NCI-H187 treated with DMSO at 0.1 percent for 48 hours (cell line): ENCODE measurements around the gene PDILT.
"Not testable (repeated sequence)": the region's sequence is repeated elsewhere in the genome, so short reads cannot be mapped to it uniquely, and the experiment has no call there.

ENCODE experiments used
- DNase-seq: peaks from one replicate; lab custom pipeline; 2025; lab: John Stamatoyannopoulos, UW

Gene PDILT

DNA sequence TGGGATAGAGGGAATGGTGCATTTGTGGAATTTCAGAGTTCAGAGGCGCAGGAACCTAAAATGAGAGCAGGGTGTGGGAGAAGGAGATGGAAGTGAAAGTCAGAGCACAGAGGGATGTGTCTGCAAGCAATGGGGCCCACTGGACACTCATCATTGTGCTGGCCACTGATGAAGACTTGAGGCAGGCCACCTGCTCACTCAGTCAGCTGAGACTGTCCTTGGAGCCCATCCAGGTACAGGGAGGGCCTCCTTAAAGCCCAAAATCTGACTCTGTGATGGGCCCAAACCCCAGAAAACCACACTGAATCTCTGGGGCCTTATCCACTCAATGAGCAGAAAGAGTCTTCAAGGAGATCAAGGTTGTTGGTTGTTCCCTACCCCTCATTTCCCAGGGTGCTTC, 82.9 kb downstream of the PDILT start:
- no peak for DNase-seq

DNA sequence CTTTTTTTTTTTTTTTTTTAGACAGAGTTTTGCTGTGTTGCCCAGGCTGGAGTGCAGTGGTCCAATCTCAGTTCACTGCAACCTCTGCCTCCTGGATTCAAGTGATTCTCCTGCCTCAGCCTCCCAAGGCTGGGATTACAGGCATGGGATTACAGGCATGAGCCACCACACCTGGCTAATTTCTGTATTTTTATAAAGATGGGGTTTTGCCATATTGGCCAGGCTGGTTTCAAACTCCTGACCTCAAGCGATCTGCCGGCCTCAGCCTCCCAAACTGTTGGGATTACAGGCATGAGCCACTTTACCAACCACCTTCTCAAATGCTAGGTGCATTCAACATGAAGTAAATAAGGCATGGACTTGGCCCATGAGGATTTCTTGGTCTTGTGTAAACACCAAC, 83.5 kb downstream of the PDILT start:
- DNase-seq: not testable (repeated sequence)

DNA sequence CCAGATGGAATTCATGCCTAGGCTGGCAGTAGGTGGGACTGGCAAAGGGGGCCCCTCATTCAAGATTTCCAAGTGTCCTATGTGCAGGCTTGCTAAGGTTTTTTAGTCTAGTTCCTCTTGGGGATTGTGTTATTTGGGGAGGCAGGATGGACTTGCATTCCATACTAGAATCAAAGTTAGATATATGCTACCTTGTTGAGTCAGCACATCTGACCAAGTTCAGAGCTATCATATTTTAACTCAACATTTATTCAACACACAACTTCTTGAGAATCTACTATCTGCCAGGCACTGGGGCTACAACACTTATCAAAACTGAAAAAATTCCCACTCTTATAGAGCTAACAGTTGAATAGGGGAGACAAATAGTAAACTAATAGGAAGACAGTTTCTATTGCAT, 83.9 kb downstream of the PDILT start:
- DNase-seq: no peak

DNA sequence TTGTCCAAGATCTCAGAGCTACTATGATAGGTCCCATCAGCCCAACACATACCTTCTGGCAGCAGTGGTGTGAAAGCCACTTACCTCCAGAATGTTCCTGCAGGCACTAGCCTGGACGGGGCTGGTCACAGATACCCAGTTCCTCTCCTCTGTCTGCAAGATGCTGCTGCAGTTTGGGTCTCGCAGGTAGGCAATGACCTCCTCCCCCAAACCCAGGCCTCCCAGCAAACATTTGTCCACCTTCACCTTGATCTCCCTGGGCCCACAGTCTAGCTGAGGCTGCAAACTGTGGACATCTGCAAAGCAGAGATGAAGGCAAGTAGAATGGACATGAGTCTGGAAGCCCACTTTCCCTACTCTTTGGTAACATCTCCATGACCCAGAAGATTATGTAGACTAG, 84.4 kb downstream of the PDILT start:
- DNase-seq: no peak

DNA sequence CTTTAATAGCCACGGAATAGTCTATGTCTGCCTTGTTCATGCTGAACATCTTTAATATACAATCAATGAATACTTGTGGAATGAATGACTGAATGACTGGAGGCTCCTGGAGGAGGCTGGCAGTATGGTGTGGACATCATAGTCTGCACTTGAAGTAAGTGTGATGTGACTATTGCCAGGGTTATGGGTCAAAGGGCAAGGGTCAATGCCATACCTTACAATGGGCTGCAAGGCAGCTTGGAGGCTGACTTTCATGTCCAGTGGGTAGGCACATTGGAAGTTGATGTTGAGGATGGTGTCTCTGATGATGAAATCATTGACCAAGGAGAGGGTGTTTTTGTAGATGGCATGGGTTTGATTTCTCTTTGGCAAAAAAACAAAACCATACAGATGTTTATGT, 85.1 kb downstream of the PDILT start:
- DNase-seq: no peak

DNA sequence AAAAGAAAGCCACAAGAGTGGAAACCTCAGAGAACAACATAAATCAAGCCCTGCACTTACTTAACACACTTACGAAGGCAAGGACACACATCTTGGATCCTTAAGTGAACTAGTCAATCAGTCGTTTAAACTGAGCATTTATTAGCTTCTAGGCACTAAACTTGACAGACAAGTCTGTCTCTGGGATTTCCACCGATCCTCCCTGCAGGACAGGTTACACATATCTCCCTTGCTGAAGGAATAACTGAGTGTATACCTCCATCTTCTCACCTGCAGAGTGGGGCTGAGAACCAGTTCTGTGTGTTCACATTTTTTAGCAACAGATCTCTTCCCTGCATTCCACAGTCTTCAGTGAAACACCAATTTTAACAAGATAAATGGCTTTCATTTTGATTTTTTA, 86.1 kb downstream of the PDILT start:
- DNase-seq: no peak

DNA sequence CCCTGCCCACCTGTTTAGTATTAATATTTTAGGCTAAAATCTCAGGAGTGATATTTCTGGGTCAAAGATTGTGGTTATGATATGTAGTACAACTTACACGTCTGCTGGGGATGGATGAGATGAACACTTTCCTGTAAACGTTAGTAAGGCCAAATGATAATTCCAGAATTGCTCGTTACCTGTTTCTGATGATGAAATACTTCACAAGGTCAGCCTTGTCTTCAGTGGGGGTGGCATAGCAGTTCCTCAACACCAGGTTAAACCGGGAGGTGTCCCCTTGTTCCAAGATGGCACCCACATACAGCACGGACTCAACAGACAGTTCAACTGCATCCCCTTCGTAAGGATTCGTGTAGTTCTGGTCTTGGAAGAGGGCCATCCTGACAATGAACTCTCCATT, 86.5 kb downstream of the PDILT start:
- DNase-seq: no peak

DNA sequence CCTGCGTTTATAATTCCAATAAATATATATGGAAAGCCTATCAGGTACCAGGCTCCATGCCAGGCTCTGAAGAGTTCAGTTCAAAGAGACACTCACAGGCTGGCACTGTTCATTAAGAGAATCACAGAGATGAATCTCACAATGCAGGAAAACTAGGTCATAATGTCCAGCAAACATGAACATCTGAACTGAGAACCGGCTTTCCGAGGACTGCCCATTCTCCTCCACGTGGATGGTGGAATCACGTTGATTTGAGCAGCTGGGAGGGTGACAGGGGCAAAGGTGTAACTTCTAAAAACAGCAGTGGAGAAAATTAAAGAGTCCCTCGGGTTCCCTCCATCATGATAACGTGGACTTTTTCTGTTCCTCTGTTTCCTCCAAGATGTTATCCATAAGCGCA, 87.4 kb downstream of the PDILT start:
- DNase-seq: no peak

DNA sequence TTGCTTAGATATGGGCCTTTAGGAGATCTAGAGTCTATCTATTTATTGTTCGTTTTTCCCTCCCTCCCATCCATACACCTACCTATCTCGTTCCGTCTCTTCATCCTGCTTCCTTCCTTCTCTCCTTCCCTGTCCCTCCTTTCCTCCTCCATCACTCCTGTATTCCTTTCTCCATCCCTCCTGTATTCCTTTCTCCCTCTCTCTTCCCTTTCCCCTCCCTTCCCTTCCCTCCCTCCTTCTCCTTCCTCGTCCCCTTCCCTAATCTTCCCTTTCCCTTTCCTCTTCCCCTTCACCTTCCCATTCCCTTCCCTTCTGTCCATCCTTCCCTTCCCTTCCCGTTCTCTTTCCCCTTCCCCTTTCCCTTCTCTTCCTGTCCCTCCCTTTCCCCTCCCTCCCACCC, 87.8 kb downstream of the PDILT start:
- no peak for DNase-seq

DNA sequence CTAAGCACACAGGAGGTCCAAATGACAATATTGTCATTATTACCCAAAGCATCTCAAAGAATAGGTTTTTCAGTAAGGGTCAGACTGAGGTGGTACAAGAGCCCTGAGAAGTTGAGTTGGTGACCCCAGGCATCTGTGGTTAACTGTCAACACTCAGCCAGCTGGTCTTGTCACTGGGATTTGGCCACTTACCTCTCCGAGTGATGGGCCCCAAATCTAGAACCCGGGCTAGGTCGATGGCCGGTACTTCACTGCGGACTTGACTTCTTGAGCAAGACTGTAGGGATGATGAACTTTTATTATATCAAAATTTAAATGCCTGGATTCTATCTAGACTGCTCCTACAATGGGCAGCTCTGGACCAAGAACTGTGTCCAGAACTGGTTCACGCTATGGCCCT, 88.8 kb downstream of the PDILT start:
- DNase-seq: no peak

DNA sequence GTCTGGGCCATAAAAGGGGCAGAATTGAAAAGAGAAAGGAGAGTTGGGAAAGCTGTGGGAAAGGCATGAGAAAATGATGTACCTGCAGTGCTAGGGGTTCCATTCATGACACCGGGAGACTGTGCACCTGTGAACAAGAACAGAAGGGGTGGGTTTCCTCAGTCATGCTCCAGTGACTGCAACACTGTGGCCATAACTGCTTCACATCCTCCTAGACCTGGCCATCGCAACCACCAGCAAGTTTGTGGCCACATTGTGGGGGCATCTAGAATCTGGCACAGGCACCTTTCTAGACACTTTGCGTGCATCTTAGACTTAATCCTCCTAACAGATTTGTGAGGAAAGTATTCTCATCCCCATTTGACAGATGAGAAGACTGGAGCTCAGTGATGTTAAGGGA, 90.0 kb downstream of the PDILT start:
- no peak for DNase-seq

DNA sequence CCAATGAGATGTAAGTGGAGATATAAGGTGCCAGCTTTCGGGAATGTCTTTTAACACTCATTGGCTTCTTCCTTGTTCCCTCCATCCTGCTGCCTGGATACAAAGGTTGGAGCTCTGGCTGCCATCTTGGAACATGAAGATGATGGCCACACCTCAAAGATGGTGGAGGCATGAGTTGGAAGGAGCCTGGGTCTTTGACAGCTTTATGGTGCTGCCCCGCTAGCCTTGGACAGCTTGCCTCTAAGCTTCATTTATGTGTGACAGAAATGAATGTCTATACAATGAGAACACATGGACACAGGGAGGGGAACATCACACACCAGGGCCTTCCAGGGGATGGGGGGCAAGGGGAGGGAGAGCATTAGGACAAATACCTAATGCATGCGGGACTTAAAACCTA, 90.8 kb downstream of the PDILT start:
- DNase-seq: no peak

DNA sequence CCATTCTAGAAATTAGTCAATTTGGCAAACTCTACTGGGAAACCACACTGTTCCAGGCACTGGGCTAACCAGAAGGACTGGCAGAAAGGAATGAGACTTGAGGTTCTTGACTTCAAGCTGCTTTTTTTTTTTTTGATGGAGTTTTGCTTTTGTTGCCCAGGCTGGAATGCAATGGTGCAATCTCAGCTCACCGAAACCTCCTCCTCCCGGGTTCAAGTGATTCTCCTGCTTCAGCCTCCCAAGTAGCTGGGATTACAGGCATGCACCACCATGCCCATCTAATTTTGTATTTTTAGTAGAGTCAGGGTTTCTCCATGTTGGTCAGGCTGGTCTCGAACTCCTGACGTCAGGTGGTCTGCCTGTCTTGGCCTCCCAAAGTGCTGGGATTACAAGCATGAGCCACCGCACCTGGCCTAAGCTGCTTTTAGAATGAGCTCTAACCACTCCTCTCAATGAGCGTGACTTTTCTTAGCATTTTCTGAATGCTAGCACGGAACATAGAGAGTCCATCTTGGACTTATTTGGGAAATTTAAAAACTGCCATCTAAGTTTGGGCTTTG, 91.9 kb downstream of the PDILT start:
- not testable (repeated sequence) for DNase-seq

DNA sequence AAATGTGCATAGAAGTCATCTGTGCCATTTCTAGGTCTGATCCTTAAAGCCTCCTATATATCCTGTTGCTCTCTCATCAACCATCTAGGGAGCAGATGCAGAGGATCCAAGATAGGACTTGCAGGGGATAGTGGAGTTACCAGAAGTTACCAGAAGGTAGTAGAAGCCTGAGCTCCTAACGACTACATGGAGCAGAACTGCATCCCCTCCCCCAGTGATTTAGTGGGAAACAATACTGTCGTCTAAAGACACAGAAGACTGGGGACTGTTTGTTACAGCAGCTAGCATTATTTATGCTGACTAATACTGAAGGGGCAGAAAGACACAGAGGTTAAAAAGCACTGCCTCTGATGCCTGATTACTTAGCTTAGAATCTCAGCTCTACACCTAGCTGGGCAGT, 93.0 kb downstream of the PDILT start:
- no peak for DNase-seq

DNA sequence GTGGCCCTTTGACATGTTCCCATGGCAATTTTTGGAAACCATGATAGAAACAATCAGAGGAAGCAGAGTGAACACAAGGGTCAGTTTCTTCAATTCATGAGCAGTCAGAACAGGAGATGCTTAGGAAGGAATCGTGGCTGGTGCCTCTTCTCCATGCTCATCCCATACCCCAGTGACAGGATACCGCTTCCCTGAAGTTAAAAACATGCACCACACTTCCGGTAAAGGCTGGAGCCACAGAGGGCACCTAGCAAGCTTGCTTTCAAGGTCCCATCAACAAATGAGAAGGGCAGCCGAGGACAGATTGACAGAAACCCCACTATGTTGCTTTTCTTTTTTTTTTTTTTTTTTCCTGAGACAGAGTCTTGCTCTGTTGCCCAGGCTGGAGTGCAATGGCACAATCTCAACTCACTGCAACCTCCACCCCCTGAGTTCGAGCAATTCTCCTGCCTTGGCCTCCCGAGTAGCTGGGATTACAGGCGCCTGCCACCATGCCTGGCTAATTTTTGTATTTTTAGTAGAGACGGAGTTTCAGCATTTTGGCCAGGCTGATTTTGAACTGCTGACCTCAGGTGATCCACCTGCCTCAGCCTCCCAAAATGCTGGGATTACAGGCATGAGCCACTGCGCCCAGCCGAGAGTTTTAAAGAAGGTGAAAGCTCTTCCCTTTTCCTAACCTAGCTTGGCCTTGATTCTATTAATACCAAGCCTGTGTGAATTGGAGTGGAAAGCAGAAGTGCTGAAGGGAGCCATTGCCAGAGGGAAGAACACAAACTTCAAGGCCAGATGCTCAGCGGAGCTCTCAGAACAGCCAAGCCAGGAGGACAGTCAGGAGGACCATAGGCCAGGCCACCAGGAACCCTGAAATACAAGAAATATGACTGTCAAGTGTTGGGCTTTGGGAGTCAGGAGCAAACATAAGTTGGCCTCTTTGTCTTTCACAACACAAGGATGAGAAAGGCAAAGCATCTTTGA, 93.8 kb downstream of the PDILT start:
- no peak for DNase-seq

DNA sequence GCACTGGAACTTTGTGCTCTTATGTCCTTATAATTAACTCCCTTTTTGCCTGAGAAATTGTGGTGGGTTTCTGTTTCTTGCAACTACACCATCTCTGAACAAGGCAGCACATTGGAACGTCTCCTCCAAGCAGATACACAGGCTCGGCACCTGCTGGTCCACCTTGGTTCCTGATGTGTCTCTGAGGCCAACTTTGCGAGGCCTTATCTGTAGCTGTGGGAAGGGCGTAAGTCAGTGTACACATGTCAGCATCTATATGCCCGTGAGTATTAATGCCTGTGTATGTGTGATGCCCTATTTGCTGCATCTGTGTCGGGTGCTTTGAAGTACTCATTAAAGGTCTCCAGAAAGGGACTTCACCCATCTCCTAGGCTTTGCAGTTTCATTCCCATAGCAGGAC, 94.8 kb downstream of the PDILT start:
- DNase-seq: no peak
